Loucy (cell line): ENCODE data around the gene SH3PXD2A.

Source experiments
- H2AFZ ChIP-seq: fragments of 200-600 bp; sonication (generic); 2 replicates; pipeline ENCODE4 v1.6.0; 2016; ENCODE audit warnings: antibody characterized with exemption, mild to moderate bottlenecking, low read length, moderate library complexity
- H3F3A ChIP-seq: fragments of 200-600 bp; 2 replicates; pipeline ENCODE4 v1.6.0; 2016; ENCODE audit warnings: antibody characterized with exemption, low read depth, mild to moderate bottlenecking
- H3K27me3 ChIP-seq: fragments of 200-600 bp; sonication (generic); 2 replicates; pipeline ENCODE4 v1.6.1; 2014; ENCODE audit warnings: low read length, mild to moderate bottlenecking; ENCODE audit not compliant: insufficient read depth, poor library complexity, severe bottlenecking
- H3K36me3 ChIP-seq: fragments of 200-600 bp; sonication (generic); 2 replicates; pipeline ENCODE4 v1.6.1; 2016; ENCODE audit warnings: low read length; ENCODE audit not compliant: insufficient read depth
- H3K4me1 ChIP-seq: fragments of 200-600 bp; sonication (generic); 2 replicates; pipeline ENCODE4 v1.5.1; 2014; ENCODE audit warnings: low read length, mild to moderate bottlenecking; ENCODE audit not compliant: insufficient read depth, poor library complexity, severe bottlenecking
- H3K4me2 ChIP-seq: fragments of 200-600 bp; sonication (generic); 2 replicates; pipeline ENCODE4 v1.6.0; 2014; ENCODE audit warnings: antibody characterized with exemption, low read length, low read depth, mild to moderate bottlenecking; ENCODE audit not compliant: poor library complexity, severe bottlenecking
- H3K4me3 ChIP-seq: fragments of 200-600 bp; sonication (generic); 2 replicates; pipeline ENCODE4 v1.5.1; 2014; ENCODE audit warnings: low read length, mild to moderate bottlenecking, mixed read lengths; ENCODE audit not compliant: poor library complexity, severe bottlenecking
- H3K79me2 ChIP-seq: fragments of 200-600 bp; sonication (generic); 2 replicates; pipeline ENCODE4 v1.6.1; 2014; ENCODE audit warnings: low read length; ENCODE audit not compliant: insufficient read depth
- H3K9ac ChIP-seq: fragments of 200-600 bp; sonication (generic); 2 replicates; pipeline ENCODE4 v1.6.0; 2014; ENCODE audit warnings: mild to moderate bottlenecking, low read depth, low read length, moderate library complexity; ENCODE audit not compliant: poor library complexity, severe bottlenecking
- H3K9me2 ChIP-seq: fragments of 200-600 bp; sonication (generic); replicated peaks from 2 replicates; pipeline ENCODE4 v1.6.1; 2016; ENCODE audit warnings: low read depth, low read length, mixed read lengths
- H3K9me3 ChIP-seq: fragments of 200-600 bp; sonication (generic); 2 replicates; pipeline ENCODE4 v1.6.1; 2014; ENCODE audit warnings: mild to moderate bottlenecking, antibody characterized with exemption, low read length, low read depth; ENCODE audit not compliant: insufficient read depth
- H4K20me1 ChIP-seq: fragments of 200-600 bp; sonication (generic); 2 replicates; pipeline ENCODE4 v1.6.0; 2014; ENCODE audit warnings: antibody characterized with exemption, low read length, mild to moderate bottlenecking; ENCODE audit not compliant: insufficient read depth, poor library complexity, severe bottlenecking
- CTCF ChIP-seq: fragments of 200-600 bp; sonication (generic); conservative IDR thresholded peaks from 2 replicates; pipeline ENCODE4 v1.5.1; 2014; ENCODE audit warnings: mild to moderate bottlenecking, antibody characterized with exemption, low read length
- EZH2phosphoT487 ChIP-seq: fragments of 200-600 bp; IDR thresholded peaks from 2 replicates; pipeline ENCODE4 v1.6.1; 2018; ENCODE audit warnings: antibody characterized with exemption, mild to moderate bottlenecking, moderate library complexity, borderline replicate concordance

Gene SH3PXD2A

GRCh38 chr10:103713676-103714075 is 141.7 kb downstream of the SH3PXD2A start:
- no peaks in the 10 kb centered on the region for H3K79me2 ChIP-seq
- no peak overlapping the region for H3K9ac ChIP-seq
- no peak overlapping the region for H3K4me2 ChIP-seq
- H4K20me1 ChIP-seq = no peaks in the 10 kb centered on the region
- no peaks in the 10 kb centered on the region for H3F3A ChIP-seq
- no peak overlapping the region for H2AFZ ChIP-seq
- TF ChIP-seq EZH2phosphoT487 (no peak), CTCF (no peak)
- H3K9me3 ChIP-seq = no peaks in the 10 kb centered on the region
- H3K4me1 ChIP-seq = no peaks in the 10 kb centered on the region
- H3K9me2 ChIP-seq = no peaks in the 10 kb centered on the region
- H3K4me3 ChIP-seq = no peak overlapping the region
- H3K36me3 ChIP-seq = no peaks in the 10 kb centered on the region; the same call in 1 of the 2 replicates
- H3K27me3 ChIP-seq = no peaks in the 10 kb centered on the region

- H3K9me2 ChIP-seq = no peaks in the 10 kb centered on the region
- H3F3A ChIP-seq = no peaks in the 10 kb centered on the region
- H3K4me2 ChIP-seq = no peak overlapping the region
- TF ChIP-seq CTCF = peak; percentile 98
- no peak for TF ChIP-seq EZH2phosphoT487
- no peak overlapping the region for H2AFZ ChIP-seq
- no peaks in the 10 kb centered on the region for H3K4me1 ChIP-seq
- H3K4me3 ChIP-seq = no peak overlapping the region
- H3K36me3 ChIP-seq = no peaks in the 10 kb centered on the region
- no peak overlapping the region for H3K9ac ChIP-seq
- no peaks in the 10 kb centered on the region for H3K9me3 ChIP-seq
- no peaks in the 10 kb centered on the region for H4K20me1 ChIP-seq
- H3K27me3 ChIP-seq = no peaks in the 10 kb centered on the region
- no peaks in the 10 kb centered on the region for H3K79me2 ChIP-seq
Observed at GRCh38 chr10:103712898-103713498, 142.4 kb downstream of the SH3PXD2A start.

GRCh38 chr10:103712146-103712545 is 143.2 kb downstream of the SH3PXD2A start:
- Histone ChIP-seq H3K9me2 (no peaks in the 10 kb centered on the region), H3K4me1 (no peaks in the 10 kb centered on the region), H3K9me3 (no peaks in the 10 kb centered on the region), H3K27me3 (no peaks in the 10 kb centered on the region), H2AFZ (no peak overlapping the region), H4K20me1 (no peaks in the 10 kb centered on the region), H3K4me3 (no peak overlapping the region), H3K79me2 (no peaks in the 10 kb centered on the region), H3K9ac (no peak overlapping the region), H3F3A (no peaks in the 10 kb centered on the region), H3K36me3 (no peaks in the 10 kb centered on the region), H3K4me2 (no peak overlapping the region)
- TF ChIP-seq EZH2phosphoT487 = no peak
- TF ChIP-seq CTCF = no peak
